H9 (cell line): ENCODE measurements around the gene CPAMD8. TPM values are rescaled to one million over a fixed set of nuclear protein-coding genes. Genes with fewer than 3 reads are reported as not detected.

Experiments used
- DNase-seq: peaks from one replicate; pipeline ENCODE4 v3.0.0-alpha.2; 2017
- H2AFZ ChIP-seq: one replicate; pipeline ENCODE4 v1.6.1; 2013; ENCODE audit warnings: mild to moderate bottlenecking, low read length, control low read depth, moderate library complexity
- H2AK5ac ChIP-seq: 2 replicates; pipeline ENCODE4 v1.6.1; 2013; ENCODE audit warnings: low read length, control low read depth, mixed read lengths; ENCODE audit not compliant: insufficient read length
- H2BK120ac ChIP-seq: one replicate; pipeline ENCODE4 v1.6.1; 2013; ENCODE audit warnings: low read depth, mild to moderate bottlenecking, low read length, control low read depth, inconsistent platforms; ENCODE audit not compliant: poor library complexity, severe bottlenecking
- H2BK12ac ChIP-seq: 2 replicates; pipeline ENCODE4 v1.6.1; 2013; ENCODE audit warnings: low read length, control low read depth, mixed read lengths, low read depth; ENCODE audit not compliant: insufficient read length
- H2BK15ac ChIP-seq: 2 replicates; pipeline ENCODE4 v1.6.1; 2013; ENCODE audit warnings: low read depth, low read length, control low read depth
- H2BK20ac ChIP-seq: one replicate; pipeline ENCODE4 v1.6.1; 2013; ENCODE audit warnings: low read depth, mild to moderate bottlenecking, low read length, control low read depth, inconsistent platforms; ENCODE audit not compliant: poor library complexity, severe bottlenecking
- H2BK5ac ChIP-seq: 2 replicates; pipeline ENCODE4 v1.6.1; 2013; ENCODE audit warnings: low read length, control low read depth, mixed read lengths; ENCODE audit not compliant: insufficient read length
- H3K14ac ChIP-seq: 2 replicates; pipeline ENCODE4 v1.6.1; 2013; ENCODE audit warnings: low read length, control low read depth; ENCODE audit not compliant: insufficient read depth
- H3K18ac ChIP-seq: 2 replicates; pipeline ENCODE4 v1.6.1; 2013; ENCODE audit warnings: low read depth, mild to moderate bottlenecking, mixed read lengths, low read length, control low read depth; ENCODE audit not compliant: insufficient read length
- H3K23ac ChIP-seq: 2 replicates; pipeline ENCODE4 v1.6.1; 2013; ENCODE audit warnings: low read length, control low read depth, mixed read lengths, low read depth; ENCODE audit not compliant: insufficient read length
- H3K23me2 ChIP-seq: 2 replicates; pipeline ENCODE4 v1.6.1; 2013; ENCODE audit warnings: low read depth, mild to moderate bottlenecking, mixed read lengths, low read length, control low read depth; ENCODE audit not compliant: insufficient read length, poor library complexity, severe bottlenecking
- H3K27ac ChIP-seq: 2 replicates; pipeline ENCODE4 v1.5.1; 2013; ENCODE audit warnings: low read length, control low read depth, mixed read lengths, low read depth; ENCODE audit not compliant: insufficient read length
- H3K27me3 ChIP-seq: 2 replicates; pipeline ENCODE4 v1.6.1; 2013; ENCODE audit warnings: low read length, control low read depth, inconsistent platforms; ENCODE audit not compliant: insufficient read depth
- H3K4ac ChIP-seq: 2 replicates; pipeline ENCODE4 v1.6.1; 2013; ENCODE audit warnings: low read depth, mild to moderate bottlenecking, control low read depth, inconsistent platforms, low read length, moderate library complexity
- H3K4me1 ChIP-seq: 2 replicates; pipeline ENCODE4 v1.6.1; 2013; ENCODE audit warnings: low read length, control low read depth, inconsistent platforms; ENCODE audit not compliant: insufficient read depth
- H3K4me2 ChIP-seq: 2 replicates; pipeline ENCODE4 v1.6.1; 2013; ENCODE audit warnings: low read length, control low read depth, mixed read lengths; ENCODE audit not compliant: insufficient read length, insufficient read depth
- H3K56ac ChIP-seq: 2 replicates; pipeline ENCODE4 v1.6.1; 2013; ENCODE audit warnings: low read depth, mild to moderate bottlenecking, mixed read lengths, low read length, control low read depth; ENCODE audit not compliant: insufficient read length
- H3K79me1 ChIP-seq: 2 replicates; pipeline ENCODE4 v1.6.1; 2013; ENCODE audit warnings: low read depth, mild to moderate bottlenecking, moderate library complexity, low read length, control low read depth, inconsistent platforms; ENCODE audit not compliant: insufficient read depth, poor library complexity, severe bottlenecking
- H3K79me2 ChIP-seq: 2 replicates; pipeline ENCODE4 v1.6.1; 2013; ENCODE audit warnings: low read length, control low read depth, inconsistent platforms; ENCODE audit not compliant: insufficient read depth
- H3K9ac ChIP-seq: 2 replicates; pipeline ENCODE4 v1.6.1; 2013; ENCODE audit warnings: low read length, control low read depth, mixed read lengths; ENCODE audit not compliant: insufficient read length; ENCODE audit errors: extremely low read depth
- H3K9me3 ChIP-seq: one replicate; pipeline ENCODE4 v1.6.1; 2013; ENCODE audit warnings: low read depth, low read length, inconsistent platforms; ENCODE audit not compliant: control insufficient read depth
- H3T11ph ChIP-seq: one replicate; pipeline ENCODE4 v1.6.1; 2013; ENCODE audit warnings: mild to moderate bottlenecking, low read length, control low read depth, inconsistent platforms
- H4K20me1 ChIP-seq: one replicate; pipeline ENCODE4 v1.6.1; 2013; ENCODE audit not compliant: control insufficient read depth, insufficient read length, insufficient read depth
- H4K5ac ChIP-seq: 2 replicates; pipeline ENCODE4 v1.6.1; 2013; ENCODE audit warnings: low read depth, mild to moderate bottlenecking, mixed read lengths, low read length, control low read depth; ENCODE audit not compliant: insufficient read length
- H4K8ac ChIP-seq: replicated peaks from 2 replicates; pipeline ENCODE4 v1.6.1; 2013; ENCODE audit warnings: low read length, control low read depth, mixed read lengths, low read depth; ENCODE audit not compliant: insufficient read length
- H4K91ac ChIP-seq: 2 replicates; pipeline ENCODE4 v1.6.1; 2013; ENCODE audit warnings: low read depth, mild to moderate bottlenecking, moderate library complexity, mixed read lengths, low read length, control low read depth; ENCODE audit not compliant: insufficient read length
- H3K27ac Mint-ChIP-seq, 3 experiments: 2 replicates in 2 of 3; 3 replicates in 1 of 3; pipeline ENCODE4 v1.8.0; 2020 to 2021; ENCODE audit warnings: mixed read lengths in 3 of 3, mild to moderate bottlenecking in 1 of 3, moderate library complexity in 1 of 3
- H3K27me3 Mint-ChIP-seq: 2 replicates; pipeline ENCODE4 v1.8.0; 2021; ENCODE audit warnings: low read depth, mild to moderate bottlenecking, moderate library complexity, mixed read lengths
- H3K36me3 Mint-ChIP-seq, 3 experiments: 2 replicates in 2 of 3; 3 replicates in 1 of 3; pipeline ENCODE4 v1.8.0; 2020 to 2021; ENCODE audit warnings: low read depth in 3 of 3, mixed read lengths in 3 of 3; ENCODE audit not compliant: insufficient read depth in 1 of 3
- H3K4me1 Mint-ChIP-seq, 2 experiments: 2 replicates each; pipeline ENCODE4 v1.8.0; 2020; ENCODE audit warnings: mixed read lengths in 2 of 2
- H3K4me3 Mint-ChIP-seq, 2 experiments: 2 replicates in 1 of 2; 3 replicates in 1 of 2; pipeline ENCODE4 v1.8.0; 2020 to 2021; ENCODE audit warnings: mild to moderate bottlenecking in 2 of 2, mixed read lengths in 2 of 2, moderate library complexity in 1 of 2
- H3K9me3 Mint-ChIP-seq, 2 experiments: 2 replicates in 1 of 2; 3 replicates in 1 of 2; pipeline ENCODE4 v1.8.0; 2020; ENCODE audit warnings: mild to moderate bottlenecking in 2 of 2, mixed read lengths in 2 of 2, moderate library complexity in 1 of 2
- WGBS: extraction: QIAGEN DNeasy Blood & Tissue Kit; methylation state at CpG from one replicate; pipeline ENCODE4 v1.1.7; 2013; ENCODE audit warnings: missing lambda C conversion rate, low lambda C conversion rate, mixed read lengths; ENCODE audit not compliant: insufficient read length; ENCODE audit errors: extremely low coverage; 5-methylcytosine and 5-hydroxymethylcytosine counted together
- total RNA-seq: library from RNA; stranded (reverse); gene quantifications from 2 replicates; pipeline ENCODE4 v1.2.1, GENCODE V29; 2021
- TF ChIP-seq, protein P1 (sequence below): fragments of 200-600 bp; sonication (generic); conservative IDR thresholded peaks from 3 replicates; pipeline ENCODE4 v1.8.0; 2021; ENCODE audit warnings: antibody characterized with exemption, mild to moderate bottlenecking

Gene CPAMD8
- total RNA-seq, 1 experiment from 2014 or later = 12.0 TPM

DNA sequence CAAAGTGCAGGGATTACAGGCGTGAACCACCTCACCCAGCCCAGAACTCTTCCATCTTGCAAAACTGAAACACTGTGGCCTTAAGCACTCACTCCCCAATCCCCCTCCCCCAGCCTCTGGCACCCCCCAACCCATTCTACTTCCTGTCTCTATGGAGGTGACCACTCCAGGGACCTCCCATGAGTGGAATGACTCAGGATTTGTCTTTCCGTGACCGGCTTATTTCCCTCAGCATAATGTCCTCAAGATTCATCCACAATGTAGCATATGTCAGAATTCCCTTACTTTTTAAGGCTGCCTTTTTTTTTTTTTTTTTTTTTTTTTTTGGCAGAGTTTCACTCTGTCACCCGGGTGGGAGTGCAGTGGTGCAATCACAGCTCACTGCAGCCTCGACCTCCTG, 141.4 kb downstream of the CPAMD8 start:
- Histone ChIP-seq H3K4me2 (no peak overlapping the region), H3K79me2 (no peaks in the 10 kb centered on the region), H3T11ph (no peak overlapping the region), H3K4me1 (no peaks in the 10 kb centered on the region), H4K20me1 (no peaks in the 10 kb centered on the region), H2BK15ac (no peak overlapping the region), H3K27ac (no peak overlapping the region), H3K9ac (no peak overlapping the region), H2AFZ (no peak overlapping the region), H3K79me1 (no peaks in the 10 kb centered on the region), H4K5ac (no peak overlapping the region), H3K23ac (no peak overlapping the region), H3K4ac (no peak overlapping the region), H3K56ac (no peak overlapping the region), H3K18ac (no peak overlapping the region), H2BK5ac (no peak overlapping the region), H3K9me3 (peaks cover 10% of the 10 kb centered on the region), H3K27me3 (no peaks in the 10 kb centered on the region), H2BK120ac (no peak overlapping the region), H2BK12ac (no peak overlapping the region), H4K91ac (no peak overlapping the region), H3K23me2 (no peaks in the 10 kb centered on the region), H3K14ac (no peak overlapping the region), H2BK20ac (no peak overlapping the region), H4K8ac (no peak overlapping the region), H2AK5ac (no peak overlapping the region)
- peaks cover 19 to 25% (median 20%) of the 10 kb centered on the region in 3 experiments for H3K36me3 Mint-ChIP-seq
- no CpG with 5 or more reads among the region's 5 CpGs for WGBS
- DNase-seq = no peak
- TF ChIP-seq, protein P1, sequence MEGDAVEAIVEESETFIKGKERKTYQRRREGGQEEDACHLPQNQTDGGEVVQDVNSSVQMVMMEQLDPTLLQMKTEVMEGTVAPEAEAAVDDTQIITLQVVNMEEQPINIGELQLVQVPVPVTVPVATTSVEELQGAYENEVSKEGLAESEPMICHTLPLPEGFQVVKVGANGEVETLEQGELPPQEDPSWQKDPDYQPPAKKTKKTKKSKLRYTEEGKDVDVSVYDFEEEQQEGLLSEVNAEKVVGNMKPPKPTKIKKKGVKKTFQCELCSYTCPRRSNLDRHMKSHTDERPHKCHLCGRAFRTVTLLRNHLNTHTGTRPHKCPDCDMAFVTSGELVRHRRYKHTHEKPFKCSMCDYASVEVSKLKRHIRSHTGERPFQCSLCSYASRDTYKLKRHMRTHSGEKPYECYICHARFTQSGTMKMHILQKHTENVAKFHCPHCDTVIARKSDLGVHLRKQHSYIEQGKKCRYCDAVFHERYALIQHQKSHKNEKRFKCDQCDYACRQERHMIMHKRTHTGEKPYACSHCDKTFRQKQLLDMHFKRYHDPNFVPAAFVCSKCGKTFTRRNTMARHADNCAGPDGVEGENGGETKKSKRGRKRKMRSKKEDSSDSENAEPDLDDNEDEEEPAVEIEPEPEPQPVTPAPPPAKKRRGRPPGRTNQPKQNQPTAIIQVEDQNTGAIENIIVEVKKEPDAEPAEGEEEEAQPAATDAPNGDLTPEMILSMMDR = no peak
- no peaks in the 10 kb centered on the region for H3K4me1 Mint-ChIP-seq
- H3K4me3 Mint-ChIP-seq = no peak overlapping the region
- no peak overlapping the region for H3K27ac Mint-ChIP-seq
- peaks cover 25 to 29% of the 10 kb centered on the region in 2 experiments for H3K9me3 Mint-ChIP-seq
- peaks cover 5% of the 10 kb centered on the region for H3K27me3 Mint-ChIP-seq
